T-helper 1 cell treated with Interleukin-12 subunit alpha and Interleukin-12 subunit beta and Interleukin-4 antibody, amounts not matched to agents 30 μg/mL and 1 μg/mL, for 36 hours (primary cell): Measurements from ENCODE around the gene IRS1.

Experiments
- H3K27ac Mint-ChIP-seq: one replicate; pipeline ENCODE4 v1.8.0; 2021; ENCODE audit warnings: mild to moderate bottlenecking, mixed read lengths
- H3K27me3 Mint-ChIP-seq: one replicate; pipeline ENCODE4 v1.8.0; 2021; ENCODE audit warnings: low read depth, mixed read lengths
- H3K36me3 Mint-ChIP-seq: one replicate; pipeline ENCODE4 v1.8.0; 2021; ENCODE audit warnings: low read depth, mixed read lengths
- H3K4me1 Mint-ChIP-seq: one replicate; pipeline ENCODE4 v1.8.0; 2021; ENCODE audit warnings: low read depth, mixed read lengths
- H3K4me3 Mint-ChIP-seq: one replicate; pipeline ENCODE4 v1.8.0; 2021; ENCODE audit warnings: mild to moderate bottlenecking, moderate library complexity, mixed read lengths
- H3K9me3 Mint-ChIP-seq: one replicate; pipeline ENCODE4 v1.8.0; 2021; ENCODE audit warnings: mixed read lengths

IRS1 gene

DNA sequence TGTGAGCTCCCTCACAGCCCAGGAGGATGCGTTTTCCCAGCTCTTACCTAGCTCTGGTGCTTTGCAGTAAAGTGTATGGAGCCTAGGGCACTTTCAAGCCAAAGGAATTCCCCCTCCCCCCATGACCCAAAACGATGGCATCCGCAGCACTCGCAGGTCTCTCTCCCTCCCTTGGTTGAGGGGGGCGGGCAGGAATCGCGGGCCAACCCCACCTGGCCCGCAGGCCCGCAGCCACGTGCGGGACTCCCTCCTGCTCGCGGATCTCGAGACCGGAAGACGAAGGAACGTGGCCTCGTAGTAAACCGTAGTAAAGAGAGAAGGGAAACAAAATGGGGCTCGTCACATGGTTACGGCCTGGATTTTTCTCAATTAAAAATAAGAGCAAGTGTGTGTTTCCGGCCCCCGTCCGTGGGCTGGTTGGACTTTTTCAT is 8.5 kb downstream of the IRS1 start:
- H3K9me3 Mint-ChIP-seq = no peaks in the 10 kb centered on the region
- peak overlapping the region; percentile 98 for H3K27ac Mint-ChIP-seq
- no peaks in the 10 kb centered on the region for H3K27me3 Mint-ChIP-seq
- peaks cover 46% of the 10 kb centered on the region for H3K4me1 Mint-ChIP-seq
- H3K4me3 Mint-ChIP-seq = peak overlapping the region; percentile 89
- peaks cover 15% of the 10 kb centered on the region for H3K36me3 Mint-ChIP-seq

DNA sequence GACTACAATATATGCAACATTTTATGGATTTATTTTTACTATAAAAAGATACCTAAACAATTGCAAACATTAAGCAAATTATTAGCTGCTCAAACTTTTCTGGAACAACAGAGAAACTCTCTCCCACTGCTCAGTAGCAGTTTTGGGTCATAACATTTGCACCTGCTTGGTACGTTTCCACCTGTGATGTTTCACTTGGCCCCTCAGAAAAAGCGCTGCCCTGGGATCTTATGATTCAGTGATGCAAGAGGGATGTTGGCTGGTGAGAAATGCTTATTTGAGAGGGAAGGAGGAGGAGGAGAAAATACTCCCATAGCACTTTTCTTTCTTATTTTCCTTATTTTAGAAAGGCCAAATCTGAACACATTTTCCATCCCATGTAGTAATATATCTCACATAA is 9.2 kb downstream of the IRS1 start:
- Mint-ChIP-seq H3K27ac (peak overlapping the region; percentile 41), H3K36me3 (peaks cover 19% of the 10 kb centered on the region), H3K27me3 (no peaks in the 10 kb centered on the region), H3K9me3 (no peaks in the 10 kb centered on the region), H3K4me1 (peaks cover 46% of the 10 kb centered on the region), H3K4me3 (peak overlapping the region; percentile 89)

DNA sequence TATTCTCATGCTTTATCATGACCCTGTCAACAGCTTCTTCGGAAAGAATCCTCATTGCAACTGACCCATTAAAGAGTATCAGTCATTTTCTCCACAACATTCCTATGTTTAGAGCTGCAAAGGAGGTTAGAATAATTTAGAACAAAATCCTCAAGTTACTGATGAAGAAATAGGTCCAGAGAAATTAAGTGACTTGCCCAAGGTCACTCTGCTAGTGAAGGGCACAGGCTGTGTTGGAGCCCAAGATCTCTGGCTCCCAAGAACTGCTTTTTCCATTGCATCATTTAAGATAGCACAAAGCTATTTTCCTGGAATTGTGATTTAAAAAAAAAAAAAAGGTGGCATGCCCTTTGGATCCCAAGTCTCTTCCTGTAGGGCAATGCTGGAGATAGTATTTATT is 9.6 kb downstream of the IRS1 start:
- peak overlapping the region; percentile 41 for H3K27ac Mint-ChIP-seq
- no peaks in the 10 kb centered on the region for H3K27me3 Mint-ChIP-seq
- no peaks in the 10 kb centered on the region for H3K9me3 Mint-ChIP-seq
- H3K4me1 Mint-ChIP-seq = peaks cover 46% of the 10 kb centered on the region
- no peak overlapping the region for H3K4me3 Mint-ChIP-seq
- H3K36me3 Mint-ChIP-seq = peaks cover 19% of the 10 kb centered on the region

DNA sequence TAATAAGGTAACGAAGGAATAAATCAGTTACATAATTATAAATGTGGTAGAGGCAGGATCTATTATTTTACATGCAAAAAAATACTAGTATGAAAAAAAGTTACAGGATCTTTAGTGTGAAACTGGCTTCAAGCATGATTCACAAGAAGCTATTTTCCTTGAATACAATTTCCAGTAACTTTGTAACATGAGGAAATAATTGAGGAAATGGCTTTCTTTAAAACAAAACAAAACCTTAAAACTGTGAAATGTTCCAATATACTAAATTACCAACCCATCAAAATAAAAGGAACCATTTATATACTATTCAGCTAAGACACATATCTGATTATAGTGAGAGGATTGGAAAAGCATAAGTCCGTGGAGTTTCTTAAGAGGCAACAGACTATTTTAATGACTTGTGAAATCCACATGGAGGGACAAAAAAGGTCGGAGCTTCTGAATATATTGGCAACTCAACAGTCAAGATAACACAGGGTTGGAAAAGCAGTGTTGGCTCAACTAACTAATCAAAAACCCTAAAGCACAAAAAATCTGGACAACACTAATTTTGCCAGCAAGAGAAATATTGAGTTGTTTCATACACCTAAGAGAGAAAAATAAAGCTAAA is 10.6 kb downstream of the IRS1 start:
- Mint-ChIP-seq H3K27me3 (no peaks in the 10 kb centered on the region), H3K27ac (peak overlapping the region; percentile 41), H3K4me3 (no peak overlapping the region), H3K4me1 (peaks cover 39% of the 10 kb centered on the region), H3K36me3 (peaks cover 18% of the 10 kb centered on the region), H3K9me3 (peaks cover under 1% of the 10 kb centered on the region)

DNA sequence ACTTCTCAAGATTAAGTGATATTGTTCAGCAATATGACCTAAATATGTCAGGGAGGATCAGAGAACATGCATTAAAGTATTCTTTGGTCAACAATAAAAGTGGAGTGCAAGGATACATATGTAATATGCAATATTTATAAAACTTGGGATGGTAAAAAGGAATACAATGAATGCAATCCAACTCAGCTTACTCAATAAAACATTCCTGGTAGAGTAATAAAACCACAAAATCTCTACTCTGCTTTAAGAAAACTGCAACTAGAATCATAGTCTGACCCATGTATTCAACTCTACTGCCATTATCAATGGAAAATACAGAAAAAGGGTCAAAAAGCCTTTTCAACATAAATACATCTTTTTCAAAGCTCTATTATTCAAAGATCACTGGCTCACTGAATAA is 11.6 kb downstream of the IRS1 start:
- Mint-ChIP-seq H3K4me3 (no peak overlapping the region), H3K9me3 (peaks cover 9% of the 10 kb centered on the region), H3K27ac (no peak overlapping the region), H3K27me3 (no peaks in the 10 kb centered on the region), H3K4me1 (peaks cover 32% of the 10 kb centered on the region), H3K36me3 (peaks cover 22% of the 10 kb centered on the region)

DNA sequence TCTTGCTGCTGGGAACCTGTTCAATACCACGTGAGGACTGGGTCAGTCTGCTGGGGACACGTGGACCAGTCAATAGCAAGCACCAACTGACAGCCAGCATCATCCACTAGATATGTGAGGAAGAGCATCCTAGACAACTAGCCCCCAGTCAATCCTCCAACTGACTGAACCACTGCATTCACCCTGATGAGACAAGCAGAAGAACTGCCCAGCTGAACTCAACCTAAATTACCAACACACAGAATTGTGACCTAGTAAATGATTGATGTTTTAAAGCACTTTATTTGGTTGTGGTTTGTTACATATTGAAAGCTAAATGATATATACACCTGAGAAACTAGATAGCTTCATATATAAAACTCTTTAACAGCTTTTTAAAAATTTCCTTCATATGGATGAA is 15.7 kb downstream of the IRS1 start:
- Mint-ChIP-seq H3K4me3 (no peak overlapping the region), H3K4me1 (peaks cover 7% of the 10 kb centered on the region), H3K27ac (no peak overlapping the region), H3K27me3 (no peaks in the 10 kb centered on the region), H3K36me3 (peaks cover 15% of the 10 kb centered on the region), H3K9me3 (peaks cover 11% of the 10 kb centered on the region)

DNA sequence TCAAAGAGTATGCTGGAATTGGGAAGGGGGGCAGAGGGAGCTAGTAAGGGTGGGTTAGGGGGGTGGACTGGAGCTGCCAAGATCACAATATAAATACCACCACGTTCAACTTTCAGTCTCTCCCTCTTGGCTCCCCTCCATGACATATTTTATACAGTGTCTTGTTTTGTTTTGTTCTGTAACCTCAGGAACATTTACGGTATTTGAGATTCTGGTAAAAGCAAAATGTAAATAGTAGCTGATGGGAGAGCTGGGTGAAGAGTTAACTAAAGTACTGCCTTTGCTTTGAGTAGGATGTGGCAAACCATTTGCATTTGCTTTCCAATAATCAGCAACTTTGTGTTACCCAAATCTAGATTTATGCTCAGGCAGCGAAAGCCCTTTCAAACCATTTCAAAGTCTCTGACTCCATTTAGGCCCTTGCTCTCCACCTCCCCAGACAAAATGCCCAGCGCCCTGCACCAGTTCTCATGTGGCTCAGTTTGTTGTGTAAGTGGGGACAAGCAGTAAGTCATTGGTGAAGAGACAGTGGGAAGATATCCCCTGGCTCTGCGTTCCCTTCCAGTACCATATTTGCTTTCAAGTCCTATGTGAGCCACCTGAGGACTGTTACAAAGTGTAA is 17.4 kb downstream of the IRS1 start:
- H3K4me1 Mint-ChIP-seq = peaks cover 5% of the 10 kb centered on the region
- peaks cover 16% of the 10 kb centered on the region for H3K36me3 Mint-ChIP-seq
- no peaks in the 10 kb centered on the region for H3K27me3 Mint-ChIP-seq
- peaks cover 11% of the 10 kb centered on the region for H3K9me3 Mint-ChIP-seq
- H3K27ac Mint-ChIP-seq = no peak overlapping the region
- no peak overlapping the region for H3K4me3 Mint-ChIP-seq

DNA sequence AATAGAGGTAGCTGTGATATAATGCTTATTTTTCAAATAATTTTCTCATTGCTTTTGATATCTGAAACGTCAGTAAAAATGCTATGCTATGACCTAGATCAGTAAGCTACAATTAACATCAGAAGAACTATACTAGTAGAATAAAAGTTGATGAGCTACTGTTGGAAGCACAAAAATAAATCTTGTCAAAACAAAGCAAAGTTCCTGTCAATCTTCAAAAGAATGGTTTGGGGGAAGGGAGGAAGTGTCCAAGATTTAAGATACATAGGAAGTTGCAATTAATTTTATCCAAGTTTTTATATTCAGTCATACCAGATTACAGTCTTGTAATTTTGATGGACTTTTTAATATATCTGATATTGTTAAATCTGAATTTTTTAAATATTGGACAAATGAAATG is 19.2 kb downstream of the IRS1 start:
- Mint-ChIP-seq H3K27ac (no peak overlapping the region), H3K36me3 (peaks cover 12% of the 10 kb centered on the region), H3K27me3 (no peaks in the 10 kb centered on the region), H3K9me3 (peaks cover 18% of the 10 kb centered on the region), H3K4me1 (peaks cover 5% of the 10 kb centered on the region), H3K4me3 (no peak overlapping the region)

DNA sequence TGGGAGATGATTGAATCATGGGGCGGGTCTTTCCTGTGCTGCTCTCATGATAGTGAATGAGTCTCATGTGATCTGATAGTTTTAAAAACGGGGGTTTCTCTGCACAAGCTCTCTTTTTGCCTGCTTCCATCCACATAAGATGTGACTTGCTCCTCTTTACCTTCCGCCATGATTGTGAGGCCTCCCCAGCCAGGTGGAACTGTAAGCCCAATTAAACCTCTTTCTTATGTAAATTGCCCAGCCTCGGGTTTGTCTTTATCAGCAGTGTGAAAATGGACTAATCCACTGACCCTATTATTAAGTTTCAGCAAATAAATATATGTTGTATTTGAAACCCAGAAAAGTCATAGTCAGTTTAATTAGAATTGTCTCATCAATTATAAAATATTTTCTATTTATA is 22.0 kb downstream of the IRS1 start:
- H3K9me3 Mint-ChIP-seq = peaks cover 20% of the 10 kb centered on the region
- H3K27me3 Mint-ChIP-seq = no peaks in the 10 kb centered on the region
- H3K4me3 Mint-ChIP-seq = no peak overlapping the region
- H3K4me1 Mint-ChIP-seq = peaks cover 18% of the 10 kb centered on the region
- H3K27ac Mint-ChIP-seq = no peak overlapping the region
- H3K36me3 Mint-ChIP-seq = peaks cover 22% of the 10 kb centered on the region

DNA sequence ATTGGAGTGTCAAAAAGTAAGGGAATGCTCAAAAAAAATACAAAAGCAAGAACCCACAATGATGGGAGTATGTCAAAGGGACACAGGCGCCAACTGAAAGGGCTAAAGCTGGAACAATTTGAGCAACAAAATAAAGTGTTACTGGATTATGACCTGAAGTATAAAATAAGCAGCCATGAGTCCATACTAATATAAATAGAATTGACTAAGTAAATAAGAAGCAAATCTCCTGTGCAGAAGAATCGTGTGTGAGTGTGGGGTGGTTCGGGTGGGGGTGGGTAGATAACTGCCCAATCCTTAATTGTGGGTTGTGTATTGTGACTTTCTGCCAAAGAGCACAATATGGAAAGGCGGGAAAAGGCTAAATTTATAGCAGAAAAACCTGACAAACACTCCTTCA is 23.5 kb downstream of the IRS1 start:
- H3K27me3 Mint-ChIP-seq = no peaks in the 10 kb centered on the region
- no peak overlapping the region for H3K27ac Mint-ChIP-seq
- peaks cover 22% of the 10 kb centered on the region for H3K36me3 Mint-ChIP-seq
- no peak overlapping the region for H3K4me3 Mint-ChIP-seq
- peaks cover 20% of the 10 kb centered on the region for H3K9me3 Mint-ChIP-seq
- peaks cover 30% of the 10 kb centered on the region for H3K4me1 Mint-ChIP-seq

DNA sequence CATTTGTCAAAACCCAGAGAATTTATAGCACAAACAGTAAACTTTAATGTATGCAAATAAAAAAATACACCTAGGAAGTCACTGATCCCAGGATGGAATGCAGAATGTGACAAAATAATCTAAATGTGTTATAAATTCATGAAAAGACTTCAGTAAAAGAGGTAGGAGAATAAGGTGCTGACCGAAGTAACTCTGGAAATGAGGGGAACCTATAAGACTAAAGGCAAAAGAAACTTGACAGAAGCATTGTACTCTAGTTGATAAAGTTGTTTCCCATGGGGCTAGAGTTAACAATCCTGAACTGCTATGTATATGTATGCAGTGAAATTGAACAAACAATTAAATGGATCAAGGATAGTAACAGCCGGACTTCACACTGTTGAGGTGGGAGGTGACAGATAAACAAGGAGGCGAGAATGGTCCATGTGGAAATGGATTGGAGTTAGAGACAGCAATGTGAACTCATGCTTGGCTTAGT is 24.5 kb downstream of the IRS1 start:
- Mint-ChIP-seq H3K36me3 (peaks cover 24% of the 10 kb centered on the region), H3K4me3 (no peak overlapping the region), H3K27ac (no peak overlapping the region), H3K27me3 (no peaks in the 10 kb centered on the region), H3K9me3 (peaks cover 20% of the 10 kb centered on the region), H3K4me1 (peaks cover 31% of the 10 kb centered on the region)

DNA sequence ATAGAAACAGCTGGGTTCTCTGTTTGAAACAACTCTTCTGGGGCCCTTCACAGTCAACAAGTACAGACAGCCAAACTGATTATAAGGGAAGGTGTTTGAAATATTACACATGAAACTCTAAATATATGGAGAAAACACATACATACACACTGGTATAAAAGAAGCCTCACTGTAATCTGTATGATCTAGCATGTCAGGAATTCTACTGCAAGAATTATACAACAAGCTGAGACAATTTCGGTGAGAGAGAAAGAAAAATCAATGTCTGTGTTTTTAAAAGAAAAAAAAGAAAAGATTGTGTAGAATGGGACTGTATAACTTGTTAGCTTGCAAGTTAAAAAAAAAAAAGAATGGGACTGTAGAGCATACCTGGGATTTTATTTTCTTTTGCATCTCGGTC is 26.3 kb downstream of the IRS1 start:
- Mint-ChIP-seq H3K27me3 (no peaks in the 10 kb centered on the region), H3K4me3 (no peak overlapping the region), H3K4me1 (peaks cover 28% of the 10 kb centered on the region), H3K27ac (no peak overlapping the region), H3K9me3 (peaks cover 20% of the 10 kb centered on the region), H3K36me3 (peaks cover 21% of the 10 kb centered on the region)

DNA sequence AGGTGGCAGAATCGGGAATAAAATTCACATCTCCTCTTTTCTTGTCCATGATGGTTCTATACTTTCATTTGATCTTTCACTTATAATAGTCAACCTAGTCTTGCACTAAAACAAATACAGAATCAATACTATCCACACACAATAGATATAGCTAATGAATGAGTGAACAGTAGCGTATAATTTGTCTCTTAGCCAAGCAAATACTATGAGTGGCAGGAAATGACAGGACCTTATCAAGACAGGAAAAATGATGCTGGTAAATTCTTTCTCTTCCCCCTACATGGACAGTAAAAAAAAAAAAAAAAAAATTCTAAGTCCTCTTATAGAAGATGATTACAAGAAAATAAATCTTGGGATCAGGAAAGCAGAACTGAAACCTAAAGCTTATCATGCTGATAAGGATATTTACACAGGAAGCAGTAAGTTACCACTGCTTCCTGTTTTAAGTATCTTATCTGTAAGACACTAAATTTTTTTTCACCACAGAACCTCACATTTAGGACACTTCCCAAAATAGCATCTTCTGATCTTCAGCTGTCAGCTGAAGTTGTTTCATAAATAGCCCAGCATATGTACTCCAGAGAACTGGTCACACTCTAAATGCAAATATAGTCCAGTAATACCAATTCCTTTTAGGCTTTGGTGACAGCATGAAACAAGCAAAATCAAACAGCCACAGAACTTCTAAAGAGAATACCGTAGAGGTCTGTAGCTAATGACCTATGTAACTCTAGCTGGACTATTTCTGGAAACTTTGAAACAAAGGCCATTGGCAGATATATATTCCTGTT is 27.0 kb downstream of the IRS1 start:
- Mint-ChIP-seq H3K9me3 (peaks cover 20% of the 10 kb centered on the region), H3K36me3 (peaks cover 21% of the 10 kb centered on the region), H3K27me3 (no peaks in the 10 kb centered on the region), H3K4me3 (peak overlapping the region; percentile 49), H3K4me1 (peaks cover 28% of the 10 kb centered on the region), H3K27ac (peak overlapping the region; percentile 27)

DNA sequence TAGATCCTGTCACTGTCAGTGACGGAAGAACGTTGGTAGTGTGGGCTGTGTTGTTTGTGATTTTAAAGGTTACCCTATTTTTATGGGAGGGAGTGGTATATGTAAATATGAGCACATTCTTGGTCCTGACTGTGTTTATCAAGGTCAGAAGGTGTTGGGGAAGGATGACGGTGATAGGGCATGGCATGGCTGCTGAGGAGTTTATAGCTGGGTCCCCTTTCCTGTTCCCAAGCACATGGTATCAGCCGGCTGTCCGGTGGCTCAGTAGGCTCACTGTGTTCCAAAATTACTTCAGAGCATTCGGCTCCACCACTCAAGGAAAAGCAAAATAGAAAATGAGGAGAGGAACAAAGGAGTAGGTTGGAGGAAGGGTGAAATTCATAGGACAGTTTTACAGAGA is 28.6 kb downstream of the IRS1 start:
- Mint-ChIP-seq H3K4me1 (peaks cover 28% of the 10 kb centered on the region), H3K27ac (no peak overlapping the region), H3K4me3 (no peak overlapping the region), H3K36me3 (peaks cover 26% of the 10 kb centered on the region), H3K27me3 (no peaks in the 10 kb centered on the region), H3K9me3 (peaks cover 19% of the 10 kb centered on the region)
